Lower leg skin (tissue), 4 donors: ENCODE data around the gene SERPINA1. TPM values are rescaled to one million over a fixed set of nuclear protein-coding genes. Genes with fewer than 3 reads are reported as not detected.

ENCODE experiments used
- DNase-seq, 2 donors: peaks; one replicate each; pipeline ENCODE4 v3.0.0-alpha.2; 2019; ENCODE audit warnings: low spot score in 2 of 2
- H3K4me3 ChIP-seq: fragments of 200-600 bp; sonication (generic); 2 replicates; pipeline ENCODE4 v1.5.1; 2017; ENCODE audit warnings: mild to moderate bottlenecking, low read depth; ENCODE audit not compliant: poor library complexity, severe bottlenecking
- CTCF ChIP-seq, 3 donors: fragments of 450-650 bp; IDR thresholded peaks; one replicate each; pipeline ENCODE4 v1.5.1; 2016; ENCODE audit warnings: antibody characterized with exemption in 3 of 3, mild to moderate bottlenecking in 3 of 3, moderate library complexity in 2 of 3
- POLR2A ChIP-seq, 2 donors: fragments of 450-650 bp; IDR thresholded peaks; one replicate each; pipeline ENCODE4 v1.6.1; 2016 to 2017; ENCODE audit warnings: antibody characterized with exemption in 2 of 2, mild to moderate bottlenecking in 1 of 2, moderate library complexity in 1 of 2
- WGBS, 2 donors: methylation state at CpG; one replicate each; pipeline ENCODE4 v1.1.5; 2018; 5-methylcytosine and 5-hydroxymethylcytosine counted together
- intact Hi-C: fragments of 100-400 bp; cut with DNase I; formaldehyde crosslinking; loops from one replicate; pipeline ENCODE4 v1.15.0; 2023; ENCODE audit warnings: low total_unique reads
- total RNA-seq, 4 donors: library from RNA; depleted of rRNA; stranded (reverse); fragments of >200 nt; gene quantifications; one replicate each; pipeline ENCODE4 v1.1.0, GENCODE V29; 2016

The SERPINA1 gene
- 1 to 10 TPM in 2 of 4 donors, under 1 TPM in 1, not detected in 1; 0.93 to 6.2 (median 3.9) TPM for total RNA-seq

- no peak for TF ChIP-seq CTCF (IDR thresholded peaks at IDR 0.05)
- no peak for TF ChIP-seq POLR2A (IDR thresholded peaks at IDR 0.05)
- WGBS, 2 donors: 90 to 94% methylated on average over 18 of the region's 18 CpGs
- DNase-seq: peak in 1 of 2 donors; percentile 60
Observed at GRCh38 chr14:94388384-94389103, at the start of gene SERPINA1. Gene SERPINA1 (minus strand): TSS chr14:94388602. CDS start chr14:94383237, 5,365 bp downstream.

GRCh38 chr14:94428610-94429009 lies 40.2 kb upstream of the SERPINA1 start:
- H3K4me3 ChIP-seq: no peak overlapping the region
- WGBS, 2 donors: 41 to 42% methylated on average over 2 of the region's 2 CpGs
- no peak for DNase-seq
- TF ChIP-seq POLR2A (IDR thresholded peaks at IDR 0.05) (no peak), CTCF (IDR thresholded peaks at IDR 0.05) (no peak)
- intact Hi-C loops: no loop called here

More at GRCh38 chr14:94388384-94389103, at the start of gene SERPINA1:
- no peak within 1 kb of the TSS for H3K4me3 ChIP-seq
- intact Hi-C loops: no loop called here

GRCh38 chr14:94427016-94427613 lies 38.7 kb upstream of the SERPINA1 start:
- intact Hi-C loops: no loop called here
- 46 to 48% methylated on average over 9 of the region's 9 CpGs for WGBS, 2 donors
- no peak overlapping the region for H3K4me3 ChIP-seq
- TF ChIP-seq CTCF (IDR thresholded peaks at IDR 0.05) (no peak), POLR2A (IDR thresholded peaks at IDR 0.05) (no peak)
- no peak for DNase-seq

- intact Hi-C loops: no loop called here
- no peak for DNase-seq
- TF ChIP-seq CTCF (IDR thresholded peaks at IDR 0.05) (no peak), POLR2A (IDR thresholded peaks at IDR 0.05) (no peak)
- 56 to 61% methylated on average over 4 of the region's 4 CpGs for WGBS, 2 donors
- H3K4me3 ChIP-seq: no peak overlapping the region
Observed at GRCh38 chr14:94426526-94426925, 38.1 kb upstream of the SERPINA1 start.

- no peak for DNase-seq
- no peak overlapping the region for H3K4me3 ChIP-seq
- WGBS, 2 donors: 81% methylated on average over 3 of the region's 3 CpGs
- TF ChIP-seq POLR2A (IDR thresholded peaks at IDR 0.05) (no peak), CTCF (IDR thresholded peaks at IDR 0.05) (no peak)
- intact Hi-C loops: no loop called here
Observed at GRCh38 chr14:94424371-94424770, 36.0 kb upstream of the SERPINA1 start.
